ENCODE results near the gene GJC2.
"Not testable (repeated sequence)": the region's sequence is repeated elsewhere in the genome, so short reads cannot be mapped to it uniquely, and the experiment has no call there.

The GJC2 gene

DNA sequence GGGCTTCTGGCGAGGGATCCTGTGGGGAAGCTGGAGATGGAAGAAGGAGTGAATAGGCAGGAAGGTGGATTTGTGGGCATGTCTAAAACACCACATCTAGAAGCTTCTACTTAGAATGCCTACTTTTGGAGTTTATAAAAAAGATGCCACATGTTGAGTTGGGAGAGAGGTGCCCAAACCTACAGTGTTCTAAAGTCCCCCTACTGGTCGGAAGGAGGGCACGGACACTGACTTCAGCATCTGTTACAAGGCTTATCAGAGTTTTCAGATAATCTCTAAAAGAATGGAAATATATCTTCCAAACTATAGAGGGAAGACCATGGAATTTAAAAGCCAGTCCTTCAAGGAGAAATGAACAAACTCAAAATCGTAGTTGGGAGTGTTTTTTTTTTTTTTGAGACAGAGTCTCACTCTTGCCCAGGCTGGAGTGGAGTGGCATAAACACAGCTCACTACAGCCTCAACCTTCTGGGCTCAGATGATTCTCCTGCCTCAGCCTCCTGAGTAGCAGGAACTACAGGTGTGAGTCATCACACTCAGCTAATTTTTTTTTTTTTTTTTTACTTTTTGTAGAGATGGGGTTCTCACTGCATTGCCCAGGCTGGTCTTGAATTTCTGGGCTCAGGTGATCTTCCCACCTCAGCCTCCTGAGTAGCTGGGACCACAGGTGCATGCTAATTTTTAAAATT lies 30.7 kb downstream of the GJC2 start:
- no peak overlapping the region for H3K4me3 ChIP-seq (ENCODE audit: low read length)
- peaks cover 8% of the 10 kb centered on the region for H3K36me3 ChIP-seq (ENCODE audit: insufficient read depth, low read length)
- H3K9me3 ChIP-seq (ENCODE audit: low read length): peaks cover 3% of the 10 kb centered on the region
- peaks cover 8% of the 10 kb centered on the region for H3K4me1 ChIP-seq (ENCODE audit: insufficient read depth, low read length)
- no peak overlapping the region for H2AFZ ChIP-seq (ENCODE audit: low read depth, low read length)
- no peaks in the 10 kb centered on the region for H3K27me3 ChIP-seq (ENCODE audit: insufficient read depth, low read length)

GRCh38 chr1:228180959-228181644 lies 31.4 kb downstream of the GJC2 start:
- Histone ChIP-seq H3K36me3 (ENCODE audit: insufficient read depth, low read length) (peaks cover 8% of the 10 kb centered on the region), H2AFZ (ENCODE audit: low read depth, low read length) (no peak overlapping the region), H3K9me3 (ENCODE audit: low read length) (peaks cover 3% of the 10 kb centered on the region), H3K27me3 (ENCODE audit: insufficient read depth, low read length) (no peaks in the 10 kb centered on the region), H3K4me1 (ENCODE audit: insufficient read depth, low read length) (peaks cover 8% of the 10 kb centered on the region), H3K4me3 (ENCODE audit: low read length) (no peak overlapping the region)

DNA sequence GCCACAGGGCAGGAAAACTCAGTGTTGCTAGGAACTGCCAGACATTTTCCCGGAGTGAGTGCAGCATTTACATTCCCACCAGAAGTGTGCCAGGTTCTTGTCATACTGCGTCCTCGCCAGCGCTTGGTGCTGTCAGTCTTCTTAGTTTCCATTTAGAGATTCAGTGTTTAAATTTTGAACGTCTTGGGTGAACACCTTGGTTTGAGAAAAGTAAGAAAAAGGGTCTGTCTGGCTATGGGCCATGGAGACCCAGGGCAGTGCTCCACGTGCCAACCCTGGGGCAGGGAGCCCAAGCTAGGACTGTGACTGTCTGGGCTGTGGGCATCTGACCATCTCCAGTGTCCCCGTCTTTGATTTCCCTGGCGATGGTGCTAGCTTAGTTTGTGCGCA lies 31.9 kb downstream of the GJC2 start:
- H3K27me3 ChIP-seq (ENCODE audit: insufficient read depth, low read length): no peaks in the 10 kb centered on the region
- H3K4me1 ChIP-seq (ENCODE audit: insufficient read depth, low read length): peaks cover 8% of the 10 kb centered on the region
- H2AFZ ChIP-seq (ENCODE audit: low read depth, low read length): no peak overlapping the region
- H3K36me3 ChIP-seq (ENCODE audit: insufficient read depth, low read length): peaks cover 7% of the 10 kb centered on the region
- peaks cover 3% of the 10 kb centered on the region for H3K9me3 ChIP-seq (ENCODE audit: low read length)
- no peak overlapping the region for H3K4me3 ChIP-seq (ENCODE audit: low read length)

DNA sequence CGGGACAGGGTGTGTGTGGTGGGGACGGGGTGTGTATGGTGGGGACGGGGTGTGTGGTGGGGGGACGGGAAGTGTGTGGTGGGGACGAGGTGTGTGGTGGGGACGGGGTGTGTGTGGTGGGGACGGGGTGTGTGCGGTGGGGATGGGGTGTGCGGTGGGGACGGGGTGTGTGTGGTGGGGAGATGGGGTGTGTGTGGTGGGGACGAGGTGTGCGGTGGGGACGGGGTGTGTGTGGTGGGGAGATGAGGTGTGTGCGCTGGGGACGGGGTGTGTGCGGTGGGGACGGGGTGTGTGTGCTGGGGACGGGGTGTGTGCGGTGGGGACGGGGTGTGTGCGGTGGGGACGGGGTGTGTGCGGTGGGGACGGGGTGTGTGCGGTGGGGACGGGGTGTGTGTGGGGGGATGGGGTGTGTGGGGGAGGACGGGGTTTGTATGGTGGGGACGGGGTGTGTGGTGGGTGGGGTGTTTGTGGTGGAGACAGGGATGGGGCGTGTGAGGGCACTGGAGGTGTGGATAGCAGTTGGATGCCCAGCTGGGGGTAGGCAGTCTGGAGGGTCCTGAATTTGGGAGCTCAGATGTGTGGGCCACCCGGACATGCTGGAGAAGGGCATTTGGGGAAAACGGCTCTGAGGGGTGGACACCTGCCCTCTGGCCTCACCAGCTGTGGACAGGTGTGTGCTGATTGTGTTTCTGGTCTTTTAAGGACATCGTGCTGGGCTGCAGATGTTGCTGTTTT lies 32.7 kb downstream of the GJC2 start:
- peaks cover 2% of the 10 kb centered on the region for H3K36me3 ChIP-seq (ENCODE audit: insufficient read depth, low read length)
- H3K4me3 ChIP-seq (ENCODE audit: low read length): no peak overlapping the region
- H2AFZ ChIP-seq (ENCODE audit: low read depth, low read length): no peak overlapping the region
- no peaks in the 10 kb centered on the region for H3K27me3 ChIP-seq (ENCODE audit: insufficient read depth, low read length)
- peaks cover 3% of the 10 kb centered on the region for H3K9me3 ChIP-seq (ENCODE audit: low read length)
- H3K4me1 ChIP-seq (ENCODE audit: insufficient read depth, low read length): peaks cover 8% of the 10 kb centered on the region

GRCh38 chr1:228184152-228184551 lies 34.4 kb downstream of the GJC2 start:
- Histone ChIP-seq H3K36me3 (ENCODE audit: insufficient read depth, low read length) (peaks cover 2% of the 10 kb centered on the region), H3K9me3 (ENCODE audit: low read length) (peaks cover 3% of the 10 kb centered on the region), H3K27me3 (ENCODE audit: insufficient read depth, low read length) (no peaks in the 10 kb centered on the region), H2AFZ (ENCODE audit: low read depth, low read length) (no peak overlapping the region), H3K4me3 (ENCODE audit: low read length) (no peak overlapping the region), H3K4me1 (ENCODE audit: insufficient read depth, low read length) (peaks cover 8% of the 10 kb centered on the region)

DNA sequence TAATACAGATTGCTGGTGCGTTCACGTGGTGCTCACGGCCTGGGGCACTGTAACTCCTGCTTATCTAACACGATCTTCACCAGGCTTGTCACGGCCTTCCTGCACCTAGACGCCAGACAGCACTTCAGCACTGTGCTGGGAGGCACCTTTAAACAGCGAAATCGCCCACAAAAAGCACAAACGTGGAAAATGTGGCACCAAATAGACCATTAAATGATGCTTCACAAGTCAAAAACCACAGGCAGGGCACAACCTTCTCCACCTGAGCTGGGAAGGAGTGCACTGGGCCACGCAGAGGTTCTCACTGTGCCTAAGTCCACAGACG lies 35.9 kb downstream of the GJC2 start:
- H3K27me3 ChIP-seq (ENCODE audit: insufficient read depth, low read length): no peaks in the 10 kb centered on the region
- H3K9me3 ChIP-seq (ENCODE audit: low read length): peaks cover under 1% of the 10 kb centered on the region
- peaks cover 8% of the 10 kb centered on the region for H3K4me1 ChIP-seq (ENCODE audit: insufficient read depth, low read length)
- peaks cover 2% of the 10 kb centered on the region for H3K36me3 ChIP-seq (ENCODE audit: insufficient read depth, low read length)
- no peak overlapping the region for H3K4me3 ChIP-seq (ENCODE audit: low read length)
- H2AFZ ChIP-seq (ENCODE audit: low read depth, low read length): no peak overlapping the region

DNA sequence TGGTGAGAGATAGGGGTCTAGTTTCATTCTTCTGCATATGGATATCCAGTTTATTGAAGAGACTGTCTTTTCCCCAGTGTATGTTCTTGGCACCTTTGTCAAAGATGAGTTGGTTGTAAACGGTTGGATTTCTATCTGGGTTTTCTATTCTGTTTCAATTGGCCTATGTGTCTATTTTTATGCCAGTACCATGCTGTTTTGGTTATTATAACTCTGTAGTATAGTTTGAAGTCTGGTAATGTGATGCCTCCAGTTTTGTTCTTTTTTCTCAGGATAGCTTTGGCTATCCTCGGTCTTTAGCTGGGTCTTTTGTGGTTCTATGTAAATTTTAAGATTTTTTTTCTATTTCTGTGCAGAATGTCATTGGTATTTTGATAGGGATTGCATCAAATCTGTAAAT lies 38.5 kb downstream of the GJC2 start:
- not testable (repeated sequence) for H2AFZ ChIP-seq (ENCODE audit: low read depth, low read length); H3K27me3 ChIP-seq (ENCODE audit: insufficient read depth, low read length); H3K9me3 ChIP-seq (ENCODE audit: low read length); H3K36me3 ChIP-seq (ENCODE audit: insufficient read depth, low read length); H3K4me1 ChIP-seq (ENCODE audit: insufficient read depth, low read length); H3K4me3 ChIP-seq (ENCODE audit: low read length)

- H3K36me3 ChIP-seq (ENCODE audit: insufficient read depth, low read length): no peaks in the 10 kb centered on the region
- H3K9me3 ChIP-seq (ENCODE audit: low read length): peaks cover 2% of the 10 kb centered on the region
- H2AFZ ChIP-seq (ENCODE audit: low read depth, low read length): no peak overlapping the region
- no peak overlapping the region for H3K4me3 ChIP-seq (ENCODE audit: low read length)
- no peaks in the 10 kb centered on the region for H3K27me3 ChIP-seq (ENCODE audit: insufficient read depth, low read length)
- H3K4me1 ChIP-seq (ENCODE audit: insufficient read depth, low read length): peaks cover 11% of the 10 kb centered on the region
These were observed 40.5 kb downstream of the GJC2 start for GRCh38 chr1:228190182-228190581.

DNA sequence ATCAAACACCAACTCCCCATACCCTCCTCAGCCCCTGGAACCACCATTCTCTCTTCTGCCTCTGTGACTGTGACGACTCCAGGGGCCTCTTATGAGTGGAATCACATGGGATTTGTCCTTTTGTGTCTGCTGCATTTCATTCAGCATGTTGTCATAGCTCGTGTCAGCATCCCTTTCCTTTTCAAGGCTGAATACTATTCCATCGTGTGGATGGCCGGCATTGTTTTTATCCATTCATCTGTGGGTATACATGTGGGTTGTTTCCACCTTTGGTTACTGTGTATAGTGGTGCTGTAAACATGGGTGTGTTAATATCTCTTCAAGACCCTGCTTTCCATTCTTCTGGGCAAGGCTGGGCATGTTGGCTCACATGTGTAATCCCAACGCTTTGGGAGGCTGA lies 41.0 kb downstream of the GJC2 start:
- Histone ChIP-seq H3K27me3 (ENCODE audit: insufficient read depth, low read length) (no peaks in the 10 kb centered on the region), H2AFZ (ENCODE audit: low read depth, low read length) (no peak overlapping the region), H3K36me3 (ENCODE audit: insufficient read depth, low read length) (no peaks in the 10 kb centered on the region), H3K4me3 (ENCODE audit: low read length) (no peak overlapping the region), H3K4me1 (ENCODE audit: insufficient read depth, low read length) (peaks cover 11% of the 10 kb centered on the region), H3K9me3 (ENCODE audit: low read length) (peaks cover 2% of the 10 kb centered on the region)

- H3K36me3 ChIP-seq (ENCODE audit: insufficient read depth, low read length): no peaks in the 10 kb centered on the region
- no peak overlapping the region for H2AFZ ChIP-seq (ENCODE audit: low read depth, low read length)
- H3K4me3 ChIP-seq (ENCODE audit: low read length): no peak overlapping the region
- H3K27me3 ChIP-seq (ENCODE audit: insufficient read depth, low read length): no peaks in the 10 kb centered on the region
- peaks cover 11% of the 10 kb centered on the region for H3K4me1 ChIP-seq (ENCODE audit: insufficient read depth, low read length)
- H3K9me3 ChIP-seq (ENCODE audit: low read length): peaks cover 8% of the 10 kb centered on the region
These were observed 44.7 kb downstream of the GJC2 start for GRCh38 chr1:228194436-228194835.

DNA sequence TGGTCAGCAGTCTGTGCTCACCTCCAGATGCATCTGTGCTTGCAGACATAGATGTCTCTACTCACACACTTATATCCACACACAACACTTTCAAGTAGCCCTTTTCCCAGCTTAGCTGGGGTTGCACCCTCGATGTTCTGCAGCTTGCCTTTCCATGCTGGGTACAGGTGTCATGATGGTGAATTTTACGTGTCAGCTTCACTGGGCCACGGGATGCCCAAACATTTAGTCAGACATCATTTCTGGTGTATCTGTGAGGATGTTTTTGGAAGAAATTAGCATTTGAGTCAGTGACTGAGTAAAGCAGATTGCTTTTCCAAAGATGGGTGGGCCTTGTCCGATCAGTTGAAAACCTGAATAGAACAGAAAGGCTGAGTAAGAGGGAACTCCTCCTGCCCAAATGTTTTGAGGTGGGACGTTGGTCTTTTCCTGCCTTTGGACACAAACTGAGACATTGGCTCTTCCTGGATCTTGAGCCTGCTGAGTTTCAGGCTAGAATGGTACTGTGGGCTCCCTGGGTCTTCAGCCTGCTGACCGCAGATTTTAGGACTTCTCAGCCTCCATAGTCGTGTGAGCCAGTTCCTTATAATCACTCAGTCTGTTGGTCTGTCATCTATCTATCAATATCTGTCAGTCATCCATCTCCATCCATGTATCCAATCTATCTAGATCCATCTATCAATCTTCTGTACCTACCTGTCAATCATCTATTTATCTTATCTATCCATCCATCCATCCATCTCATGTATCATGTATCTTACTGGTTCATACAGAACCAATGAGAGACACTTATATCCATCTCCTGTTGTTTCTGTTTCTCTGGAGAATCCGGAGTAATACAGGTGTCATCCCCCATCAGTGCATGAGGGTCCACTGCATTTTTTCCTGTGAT lies 45.4 kb downstream of the GJC2 start:
- no peaks in the 10 kb centered on the region for H3K36me3 ChIP-seq (ENCODE audit: insufficient read depth, low read length)

DNA sequence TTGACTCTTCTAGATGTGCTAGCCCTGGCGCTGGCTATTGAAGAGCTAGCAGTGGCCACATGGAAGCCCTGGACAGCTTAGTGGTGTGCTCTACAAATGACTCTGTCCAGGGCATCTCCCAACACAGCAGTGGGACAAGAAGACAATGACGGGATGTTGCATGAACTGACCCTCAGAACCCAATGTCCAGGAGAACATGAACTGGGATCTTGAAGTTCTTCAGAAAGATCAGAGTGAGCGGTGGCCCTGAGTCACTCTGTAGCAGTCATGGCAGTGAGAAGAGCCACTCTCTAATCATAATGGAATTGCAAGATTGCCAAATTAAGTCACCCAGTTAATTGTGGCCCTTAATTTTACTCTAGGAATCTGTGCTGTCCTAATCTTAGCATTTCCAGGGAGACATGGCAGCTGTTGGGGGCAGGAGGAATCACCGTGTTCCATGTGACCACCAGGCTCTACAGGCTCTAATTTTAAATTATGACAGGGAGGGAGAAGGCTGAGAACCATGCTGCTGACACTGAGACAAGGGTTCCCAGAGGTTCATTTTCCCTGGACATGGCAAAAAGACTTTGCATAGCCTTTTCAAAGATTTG lies 47.9 kb downstream of the GJC2 start:
- Histone ChIP-seq H3K4me1 (ENCODE audit: insufficient read depth, low read length) (peaks cover 11% of the 10 kb centered on the region), H3K9me3 (ENCODE audit: low read length) (peaks cover 20% of the 10 kb centered on the region), H3K27me3 (ENCODE audit: insufficient read depth, low read length) (no peaks in the 10 kb centered on the region), H3K4me3 (ENCODE audit: low read length) (no peak overlapping the region), H3K36me3 (ENCODE audit: insufficient read depth, low read length) (no peaks in the 10 kb centered on the region), H2AFZ (ENCODE audit: low read depth, low read length) (no peak overlapping the region)

More for the DNA sequence above, 45.4 kb downstream of the GJC2 start:
- Histone ChIP-seq H2AFZ (ENCODE audit: low read depth, low read length) (no peak overlapping the region), H3K27me3 (ENCODE audit: insufficient read depth, low read length) (no peaks in the 10 kb centered on the region), H3K4me1 (ENCODE audit: insufficient read depth, low read length) (peaks cover 11% of the 10 kb centered on the region), H3K9me3 (ENCODE audit: low read length) (peaks cover 12% of the 10 kb centered on the region), H3K4me3 (ENCODE audit: low read length) (no peak overlapping the region)
